Neural cell (in vitro differentiated cells): ENCODE data around the gene CFAP20DC.

ENCODE experiments used
- CTCF ChIP-seq: fragments of 450-650 bp; IDR thresholded peaks from 2 replicates; pipeline ENCODE4 v1.5.1; 2014; ENCODE audit warnings: antibody characterized with exemption, mild to moderate bottlenecking, moderate library complexity; ENCODE audit not compliant: poor library complexity, severe bottlenecking
- EZH2 ChIP-seq: fragments of 200-600, 300-800 bp; shearing (Covaris generic), sonication (generic); IDR thresholded peaks from 2 replicates; pipeline ENCODE4 v1.6.1; 2014; ENCODE audit warnings: antibody characterized with exemption, low read length, borderline replicate concordance, mild to moderate bottlenecking; ENCODE audit not compliant: insufficient read depth, poor library complexity, severe bottlenecking
- POLR2AphosphoS5 ChIP-seq: IDR thresholded peaks from 2 replicates; pipeline ENCODE4 v1.6.1; 2012

DNA sequence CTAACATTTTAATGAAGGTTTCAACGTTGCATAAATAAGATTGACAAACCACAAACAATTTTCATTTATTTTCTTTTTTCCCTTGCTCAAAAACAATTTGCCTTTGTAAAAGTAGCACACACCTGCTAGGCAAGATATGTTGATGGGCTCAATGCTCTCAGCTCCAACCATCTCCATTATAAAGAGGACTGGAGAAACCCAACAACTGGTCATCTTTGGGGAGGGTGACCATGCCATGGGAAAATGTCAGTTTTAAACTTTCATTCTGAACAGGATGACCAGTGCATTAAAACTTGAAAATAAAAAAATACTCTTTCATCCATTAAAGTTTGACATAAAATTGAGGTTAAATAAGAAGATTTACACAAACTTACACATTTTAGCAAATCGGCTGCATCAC lies 183.7 kb downstream of the CFAP20DC start:
- TF ChIP-seq CTCF (no peak), POLR2AphosphoS5 (no peak), EZH2 (no peak)
